HG02970 (cell line): Measurements from ENCODE around the gene PVR.

Experiments
- ATAC-seq: cut with Tn5 transposase; IDR thresholded peaks from one replicate; pipeline ENCODE4 v1.9.1; 2021; ENCODE audit warnings: mild to moderate bottlenecking, moderate library complexity, moderate number of reproducible peaks; ENCODE audit not compliant: unreplicated experiment, low FRiP score

The PVR gene

GRCh38 chr19:44642377-44642776, 1.3 kb upstream of the PVR start:
- no peak for ATAC-seq

GRCh38 chr19:44644402-44645016, 799 bp downstream of the PVR start:
- no peak for ATAC-seq

DNA sequence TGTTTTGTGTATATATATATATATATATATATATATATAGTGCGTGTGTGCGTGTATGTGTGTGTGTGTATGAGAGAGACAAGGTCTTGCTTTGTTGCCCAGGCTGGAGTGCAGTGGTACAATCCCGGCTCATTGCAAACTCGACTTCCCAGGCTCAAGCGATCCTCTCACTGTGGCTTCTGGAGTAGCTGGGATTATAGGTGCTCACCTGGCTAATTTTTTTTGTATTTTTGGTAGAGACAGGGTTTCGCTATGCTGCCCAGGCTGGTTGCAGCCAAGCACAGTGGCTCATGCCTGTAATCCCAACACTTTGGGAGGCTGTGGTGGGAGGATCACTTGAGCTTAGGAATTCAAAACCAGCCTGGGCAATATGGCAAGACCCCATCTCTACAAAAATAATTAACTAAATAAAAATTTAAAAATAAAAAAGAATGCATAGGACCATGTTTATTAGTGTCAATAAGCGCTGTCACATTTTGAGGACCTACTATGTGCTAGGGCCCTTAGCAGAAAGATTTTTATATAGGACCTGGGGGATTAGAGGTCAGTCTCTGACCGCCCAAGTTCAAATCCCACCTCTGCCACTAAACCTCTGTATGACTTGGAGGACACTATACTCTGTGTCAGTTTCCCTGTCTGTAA, 1.8 kb downstream of the PVR start:
- no peak for ATAC-seq

- no peak for ATAC-seq
These were observed 2.3 kb downstream of the PVR start for GRCh38 chr19:44646049-44646416.

DNA sequence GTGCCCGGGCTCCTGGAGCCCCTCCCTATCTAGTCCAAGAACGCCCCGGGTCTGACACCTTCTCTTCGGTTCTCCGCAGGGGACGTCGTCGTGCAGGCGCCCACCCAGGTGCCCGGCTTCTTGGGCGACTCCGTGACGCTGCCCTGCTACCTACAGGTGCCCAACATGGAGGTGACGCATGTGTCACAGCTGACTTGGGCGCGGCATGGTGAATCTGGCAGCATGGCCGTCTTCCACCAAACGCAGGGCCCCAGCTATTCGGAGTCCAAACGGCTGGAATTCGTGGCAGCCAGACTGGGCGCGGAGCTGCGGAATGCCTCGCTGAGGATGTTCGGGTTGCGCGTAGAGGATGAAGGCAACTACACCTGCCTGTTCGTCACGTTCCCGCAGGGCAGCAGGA, 3.4 kb downstream of the PVR start:
- ATAC-seq = no peak

DNA sequence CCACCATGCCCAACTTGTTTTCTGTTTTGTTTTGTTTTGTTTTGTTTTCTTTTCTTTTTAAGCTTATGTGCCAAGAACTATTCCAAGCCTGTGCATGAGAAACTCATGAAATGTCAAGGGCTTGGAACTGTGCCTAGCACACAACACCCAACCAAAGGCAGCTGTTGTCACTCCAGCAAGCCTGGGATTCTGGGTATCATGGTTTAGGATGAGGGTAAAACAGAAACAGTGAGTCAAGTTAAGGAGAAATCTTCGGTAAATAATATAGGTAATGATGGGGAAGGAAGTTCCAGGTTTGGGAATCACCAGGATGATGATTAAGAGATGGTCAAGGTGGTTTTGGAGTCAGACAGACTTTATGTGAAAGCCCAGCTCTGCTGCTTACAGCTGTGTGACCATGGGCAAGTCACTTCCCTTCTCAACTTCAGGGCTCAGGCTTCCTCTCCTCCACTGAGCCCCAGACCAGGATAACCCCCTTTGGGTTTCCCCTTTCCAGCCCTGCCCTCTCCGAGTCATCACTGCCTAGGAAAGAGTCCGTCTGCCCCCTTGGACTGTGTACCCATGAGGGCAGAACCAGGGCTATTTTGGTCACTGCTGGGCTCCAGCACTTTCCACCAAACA, 5.0 kb downstream of the PVR start:
- no peak for ATAC-seq

- ATAC-seq = no peak
These were observed 6.0 kb downstream of the PVR start for GRCh38 chr19:44649578-44650145.

- no peak for ATAC-seq
These were observed 9.6 kb downstream of the PVR start for GRCh38 chr19:44653343-44653742.

DNA sequence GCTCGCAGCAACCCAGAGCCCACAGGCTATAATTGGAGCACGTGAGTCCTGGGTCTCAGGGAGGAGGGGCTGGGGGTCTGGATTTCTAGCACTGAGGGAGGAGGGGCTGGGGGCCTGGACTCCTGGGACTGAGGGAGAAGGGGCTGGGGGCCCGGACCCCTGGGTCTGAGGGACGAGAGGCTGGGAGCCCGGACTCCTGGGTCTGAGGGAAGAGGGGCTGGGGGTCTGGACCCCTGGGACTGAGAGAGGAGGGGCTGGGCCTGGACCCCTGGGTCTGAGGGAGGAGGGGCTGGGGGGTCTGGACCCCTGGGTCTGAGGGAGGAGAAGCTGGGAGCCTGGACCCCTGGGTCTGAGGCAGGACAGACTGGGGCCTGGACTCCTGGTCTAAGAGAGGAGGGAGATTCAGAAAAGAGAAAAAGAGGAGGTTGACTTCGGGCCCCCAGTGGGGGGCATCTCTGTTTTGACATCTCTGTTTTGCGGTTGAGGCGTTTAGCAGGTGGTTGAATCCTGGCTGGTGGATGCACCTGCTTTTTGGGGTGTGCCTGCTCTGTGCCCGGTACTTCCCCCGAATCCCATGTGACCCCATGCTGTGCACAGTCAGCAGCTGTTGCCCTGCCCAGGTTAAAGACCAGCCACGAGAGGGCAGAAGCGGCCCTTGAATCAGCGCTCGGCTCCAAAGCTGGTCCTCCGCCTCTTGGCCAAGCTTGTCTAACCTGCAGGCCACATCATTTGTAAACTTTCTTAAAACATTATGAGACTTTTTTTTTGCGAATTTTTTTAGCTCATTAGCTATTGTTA, 10.5 kb downstream of the PVR start:
- no peak for ATAC-seq

- ATAC-seq = no peak
These were observed 13.7 kb downstream of the PVR start for GRCh38 chr19:44657211-44657921.

GRCh38 chr19:44658069-44658733, 14.5 kb downstream of the PVR start:
- no peak for ATAC-seq

DNA sequence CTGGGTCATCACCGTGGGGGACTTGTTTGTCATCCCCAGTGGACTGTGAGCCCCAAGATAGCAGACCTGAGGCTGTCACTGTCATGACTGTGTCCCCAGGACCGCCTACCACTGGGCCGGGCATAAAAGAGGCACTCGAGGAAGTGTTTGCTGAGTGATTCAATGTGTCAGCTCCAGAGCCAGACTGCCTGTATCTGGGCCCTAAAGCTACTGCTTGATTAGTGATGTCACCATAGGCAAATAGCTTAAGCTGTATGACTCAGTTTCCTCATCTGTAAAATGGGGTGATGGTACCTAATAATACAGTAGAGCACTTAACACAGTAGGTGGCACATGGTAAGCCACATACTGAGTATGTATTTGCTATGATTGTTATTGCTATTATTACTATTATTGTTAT, 16.4 kb downstream of the PVR start:
- no peak for ATAC-seq

GRCh38 chr19:44661205-44661604, 17.5 kb downstream of the PVR start:
- no peak for ATAC-seq

GRCh38 chr19:44661904-44662303, 18.2 kb downstream of the PVR start:
- no peak for ATAC-seq

GRCh38 chr19:44662691-44663385, 19.1 kb downstream of the PVR start:
- no peak for ATAC-seq

- ATAC-seq = no peak
These were observed 20.3 kb downstream of the PVR start for GRCh38 chr19:44663996-44664395.

DNA sequence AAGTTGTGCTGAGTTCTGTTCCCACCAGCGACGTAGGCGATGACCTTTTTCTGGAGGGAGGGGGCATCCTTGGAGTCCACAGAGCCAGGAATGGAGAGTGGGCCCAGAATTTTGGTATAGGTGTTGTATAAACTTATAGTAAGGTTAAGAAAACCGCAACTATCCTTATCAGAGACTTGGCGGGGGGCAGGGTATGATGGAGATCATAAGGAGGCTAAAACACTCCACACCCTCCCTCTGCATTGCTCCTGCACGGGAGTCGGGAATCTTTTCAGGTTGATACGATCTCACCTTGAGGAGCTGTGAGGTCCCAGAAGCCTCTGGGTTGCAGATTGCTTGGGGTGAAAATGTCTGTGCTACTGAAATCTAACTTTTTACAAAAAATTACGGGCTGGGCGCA, 21.3 kb downstream of the PVR start:
- no peak for ATAC-seq

DNA sequence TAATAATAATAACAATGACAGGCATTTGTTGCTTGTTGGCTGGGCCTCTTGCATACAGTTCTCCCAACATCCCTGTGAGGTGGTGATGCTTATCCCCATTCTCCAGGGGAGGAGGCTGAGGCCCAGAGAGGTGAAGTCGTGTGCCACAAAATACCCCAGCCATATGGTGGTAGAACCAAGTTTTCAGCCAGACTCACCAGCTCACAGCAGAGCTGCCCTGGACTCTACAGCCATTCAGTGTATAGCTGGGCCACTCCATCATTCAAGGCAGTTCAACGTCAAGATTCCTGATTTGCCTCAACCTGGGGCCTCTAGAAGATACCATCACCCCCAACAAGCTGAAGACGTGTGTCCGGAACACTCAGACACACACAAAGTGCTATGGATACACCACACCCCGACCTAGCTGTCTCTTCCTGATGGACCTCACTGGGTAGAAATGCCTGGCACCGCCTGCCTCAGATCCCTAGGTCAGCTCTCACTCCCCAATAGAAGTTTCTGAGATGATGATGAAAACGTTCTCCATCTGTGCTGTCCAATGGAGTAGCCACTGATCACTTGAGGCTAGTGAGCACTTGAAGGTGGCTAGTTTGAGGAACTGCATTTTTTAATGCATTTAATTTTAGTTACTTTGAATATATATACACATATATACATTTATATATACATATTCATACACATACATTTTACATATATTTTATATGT, 23.3 kb downstream of the PVR start:
- no peak for ATAC-seq
